Umbilical cord (tissue), 2 donors: ENCODE results near the gene FNDC4. TPM values are rescaled to one million over a fixed set of nuclear protein-coding genes. Genes with fewer than 3 reads are reported as not detected.

ENCODE experiments used
- DNase-seq: peaks from one replicate; pipeline ENCODE4 v3.0.0-alpha.2; 2015; ENCODE audit warnings: low spot score
- total RNA-seq: library from RNA; depleted of rRNA; stranded (reverse); fragments of >200 nt; gene quantifications from one replicate; pipeline ENCODE4 v1.2.3, GENCODE V29; 2014; ENCODE audit warnings: low replicate concordance; ENCODE audit not compliant: insufficient read depth

The FNDC4 gene
- total RNA-seq, 1 donor from 2014 or later, result 3.1 TPM

GRCh38 chr2:27494284-27494943 lies 586 bp downstream of the FNDC4 start:
- no peak for DNase-seq

GRCh38 chr2:27493948-27494283 lies 1.1 kb downstream of the FNDC4 start:
- no peak for DNase-seq

GRCh38 chr2:27492557-27492956 lies 2.4 kb downstream of the FNDC4 start:
- DNase-seq, result no peak

- DNase-seq, result peak; percentile 99
Measured at GRCh38 chr2:27489498-27490397, 5.3 kb downstream of the FNDC4 start, which contains the start of gene IFT172. IFT172 (minus strand) TSS chr2:27489743; CDS start chr2:27489653, 90 bp downstream.

GRCh38 chr2:27489118-27489497 lies 5.9 kb downstream of the FNDC4 start:
- DNase-seq, result peak; percentile 29

GRCh38 chr2:27485496-27485895 lies 9.5 kb downstream of the FNDC4 start:
- DNase-seq, result no peak

GRCh38 chr2:27471961-27472360 lies 23.0 kb downstream of the FNDC4 start:
- no peak for DNase-seq

- no peak for DNase-seq
Measured at GRCh38 chr2:27464443-27464842, 30.6 kb downstream of the FNDC4 start.

- DNase-seq, result no peak
Measured at GRCh38 chr2:27461118-27461517, 33.9 kb downstream of the FNDC4 start.

GRCh38 chr2:27453968-27454367 lies 41.0 kb downstream of the FNDC4 start:
- no peak for DNase-seq

- no peak for DNase-seq
Measured at GRCh38 chr2:27451095-27451494, 43.9 kb downstream of the FNDC4 start.

GRCh38 chr2:27448381-27448780 lies 46.6 kb downstream of the FNDC4 start:
- DNase-seq, result no peak

GRCh38 chr2:27446057-27446456 lies 48.9 kb downstream of the FNDC4 start:
- no peak for DNase-seq

GRCh38 chr2:27445615-27446014 lies 49.4 kb downstream of the FNDC4 start:
- DNase-seq, result no peak

GRCh38 chr2:27445155-27445554 lies 49.8 kb downstream of the FNDC4 start:
- DNase-seq, result no peak

- DNase-seq, result no peak
Measured at GRCh38 chr2:27442920-27443282, 52.1 kb downstream of the FNDC4 start.

GRCh38 chr2:27441958-27442919 lies 52.8 kb downstream of the FNDC4 start, which contains the start of gene KRTCAP3:
KRTCAP3 (plus strand) TSS chr2:27442381; CDS start chr2:27442413, 32 bp downstream.
- DNase-seq, result peak; percentile 32
